ENCODE data around the gene RMDN2. TPM values are rescaled to one million over a fixed set of nuclear protein-coding genes. Genes with fewer than 3 reads are reported as not detected.

The RMDN2 gene
- total RNA-seq, 1 experiment from 2014 or later, result 3.0 TPM

- ChIA-PET POLR2A (no interaction called here), CTCF (interaction anchor here (1.7 to 2.3 kb wide), 2 partner anchors 9 to 472 kb away, joined by 4 to 17 read pairs; no protein-coding TSS in a partner anchor)
- ATAC-seq (no peak), DNase-seq (ENCODE audit: low spot score) (no peak)
- Mint-ChIP-seq H3K9me3 (no peaks in the 10 kb centered on the region), H3K36me3 (no peaks in the 10 kb centered on the region), H3K27ac (no peak overlapping the region), H3K4me1 (peaks cover 16% of the 10 kb centered on the region), H3K4me3 (no peak overlapping the region), H3K27me3 (ENCODE audit: low read depth) (no peaks in the 10 kb centered on the region)
- TF ChIP-seq, protein P1, sequence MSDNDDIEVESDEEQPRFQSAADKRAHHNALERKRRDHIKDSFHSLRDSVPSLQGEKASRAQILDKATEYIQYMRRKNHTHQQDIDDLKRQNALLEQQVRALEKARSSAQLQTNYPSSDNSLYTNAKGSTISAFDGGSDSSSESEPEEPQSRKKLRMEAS (CRISPR knock-in tag; IDR thresholded peaks at IDR 0.05), result no peak
- no peak for TF ChIP-seq ZNF425 (CRISPR knock-in tag; conservative IDR thresholded peaks at IDR 0.05)
- TF ChIP-seq ESRRA (CRISPR knock-in tag; IDR thresholded peaks at IDR 0.05; ENCODE audit: borderline replicate concordance), result no peak
- TF ChIP-seq ATF3 (CRISPR knock-in tag; conservative IDR thresholded peaks at IDR 0.05), result no peak
- TF ChIP-seq SP1 (CRISPR knock-in tag; conservative IDR thresholded peaks at IDR 0.05), result no peak
- TF ChIP-seq NR1H2 (CRISPR knock-in tag; IDR thresholded peaks at IDR 0.05), result no peak
- TF ChIP-seq CREM (CRISPR knock-in tag; IDR thresholded peaks at IDR 0.05), result no peak
- TF ChIP-seq ZNF396 (CRISPR knock-in tag; IDR thresholded peaks at IDR 0.05; ENCODE audit: borderline replicate concordance), result no peak
- TF ChIP-seq FOXJ3 (CRISPR knock-in tag; IDR thresholded peaks at IDR 0.05; ENCODE audit: borderline replicate concordance), result no peak
- TF ChIP-seq NFYB (CRISPR knock-in tag; conservative IDR thresholded peaks at IDR 0.05; ENCODE audit: low read depth), result no peak
- TF ChIP-seq, protein P2, sequence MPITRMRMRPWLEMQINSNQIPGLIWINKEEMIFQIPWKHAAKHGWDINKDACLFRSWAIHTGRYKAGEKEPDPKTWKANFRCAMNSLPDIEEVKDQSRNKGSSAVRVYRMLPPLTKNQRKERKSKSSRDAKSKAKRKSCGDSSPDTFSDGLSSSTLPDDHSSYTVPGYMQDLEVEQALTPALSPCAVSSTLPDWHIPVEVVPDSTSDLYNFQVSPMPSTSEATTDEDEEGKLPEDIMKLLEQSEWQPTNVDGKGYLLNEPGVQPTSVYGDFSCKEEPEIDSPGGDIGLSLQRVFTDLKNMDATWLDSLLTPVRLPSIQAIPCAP (CRISPR knock-in tag; IDR thresholded peaks at IDR 0.05), result no peak
- TF ChIP-seq IRF2 (CRISPR knock-in tag; IDR thresholded peaks at IDR 0.05; ENCODE audit: borderline replicate concordance, low read depth), result no peak
- no peak for TF ChIP-seq PREB (CRISPR knock-in tag; IDR thresholded peaks at IDR 0.05; ENCODE audit: borderline replicate concordance)
- no peak for TF ChIP-seq ELF4 (CRISPR knock-in tag; IDR thresholded peaks at IDR 0.05; ENCODE audit: low read depth)
- TF ChIP-seq, protein P3, sequence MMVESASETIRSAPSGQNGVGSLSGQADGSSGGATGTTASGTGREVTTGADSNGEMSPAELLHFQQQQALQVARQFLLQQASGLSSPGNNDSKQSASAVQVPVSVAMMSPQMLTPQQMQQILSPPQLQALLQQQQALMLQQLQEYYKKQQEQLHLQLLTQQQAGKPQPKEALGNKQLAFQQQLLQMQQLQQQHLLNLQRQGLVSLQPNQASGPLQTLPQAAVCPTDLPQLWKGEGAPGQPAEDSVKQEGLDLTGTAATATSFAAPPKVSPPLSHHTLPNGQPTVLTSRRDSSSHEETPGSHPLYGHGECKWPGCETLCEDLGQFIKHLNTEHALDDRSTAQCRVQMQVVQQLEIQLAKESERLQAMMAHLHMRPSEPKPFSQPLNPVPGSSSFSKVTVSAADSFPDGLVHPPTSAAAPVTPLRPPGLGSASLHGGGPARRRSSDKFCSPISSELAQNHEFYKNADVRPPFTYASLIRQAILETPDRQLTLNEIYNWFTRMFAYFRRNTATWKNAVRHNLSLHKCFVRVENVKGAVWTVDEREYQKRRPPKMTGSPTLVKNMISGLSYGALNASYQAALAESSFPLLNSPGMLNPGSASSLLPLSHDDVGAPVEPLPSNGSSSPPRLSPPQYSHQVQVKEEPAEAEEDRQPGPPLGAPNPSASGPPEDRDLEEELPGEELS (CRISPR knock-in tag; IDR thresholded peaks at IDR 0.05), result no peak
- TF ChIP-seq EMX1 (CRISPR knock-in tag; IDR thresholded peaks at IDR 0.05), result no peak
- TF ChIP-seq RELA (CRISPR knock-in tag; IDR thresholded peaks at IDR 0.05; ENCODE audit: borderline replicate concordance), result no peak
Observed at GRCh38 chr2:37886745-37887144, 38.3 kb upstream of the RMDN2 start.

DNA sequence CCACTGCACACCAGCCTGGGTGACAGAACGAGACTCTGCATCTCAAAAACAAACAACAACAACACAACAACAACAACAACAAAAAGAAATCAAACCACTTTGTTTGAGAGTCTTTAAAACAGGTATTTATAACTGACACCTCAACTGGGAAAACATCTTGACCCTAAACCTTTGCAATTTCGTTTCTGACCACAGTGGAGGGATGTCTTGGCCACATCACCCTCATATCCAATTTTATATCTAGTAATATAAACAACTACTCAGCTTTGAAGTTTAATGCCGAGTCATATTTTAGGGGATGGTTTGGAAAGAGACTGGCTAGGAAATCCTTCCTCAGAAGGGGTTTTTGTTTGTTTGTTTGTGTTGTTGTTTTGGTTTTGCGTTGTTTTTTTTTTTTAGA, 37.8 kb upstream of the RMDN2 start:
- H3K9me3 Mint-ChIP-seq, result no peaks in the 10 kb centered on the region
- POLR2A ChIA-PET, result no interaction called here

More for the DNA sequence above, 37.8 kb upstream of the RMDN2 start:
- Mint-ChIP-seq H3K4me1 (peaks cover 16% of the 10 kb centered on the region), H3K27me3 (ENCODE audit: low read depth) (no peaks in the 10 kb centered on the region), H3K27ac (no peak overlapping the region), H3K4me3 (no peak overlapping the region), H3K36me3 (no peaks in the 10 kb centered on the region)
- CTCF ChIA-PET, result interaction anchor here (1.7 to 2.3 kb wide), 2 partner anchors 9 to 473 kb away, joined by 4 to 17 read pairs; no protein-coding TSS in a partner anchor
- TF ChIP-seq, protein P4, sequence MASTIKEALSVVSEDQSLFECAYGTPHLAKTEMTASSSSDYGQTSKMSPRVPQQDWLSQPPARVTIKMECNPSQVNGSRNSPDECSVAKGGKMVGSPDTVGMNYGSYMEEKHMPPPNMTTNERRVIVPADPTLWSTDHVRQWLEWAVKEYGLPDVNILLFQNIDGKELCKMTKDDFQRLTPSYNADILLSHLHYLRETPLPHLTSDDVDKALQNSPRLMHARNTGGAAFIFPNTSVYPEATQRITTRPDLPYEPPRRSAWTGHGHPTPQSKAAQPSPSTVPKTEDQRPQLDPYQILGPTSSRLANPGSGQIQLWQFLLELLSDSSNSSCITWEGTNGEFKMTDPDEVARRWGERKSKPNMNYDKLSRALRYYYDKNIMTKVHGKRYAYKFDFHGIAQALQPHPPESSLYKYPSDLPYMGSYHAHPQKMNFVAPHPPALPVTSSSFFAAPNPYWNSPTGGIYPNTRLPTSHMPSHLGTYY (CRISPR knock-in tag; IDR thresholded peaks at IDR 0.05), result no peak
- TF ChIP-seq ZMAT4 (CRISPR knock-in tag; IDR thresholded peaks at IDR 0.05), result no peak
- DNase-seq (ENCODE audit: low spot score) (no peak), ATAC-seq (no peak)
